GM20000 (cell line): ENCODE data around the gene CPNE4.

Experiments used
- DNase-seq: peaks from one replicate; pipeline ENCODE4 v3.0.0; 2012; ENCODE audit warnings: low spot score
- CTCF ChIP-seq: IDR thresholded peaks from 2 replicates; pipeline ENCODE4 v1.5.1; 2012; ENCODE audit warnings: mild to moderate bottlenecking, control low read depth; ENCODE audit errors: extremely low read depth, missing control alignments

The CPNE4 gene

GRCh38 chr3:131747466-131747865 is 287.3 kb downstream of the CPNE4 start:
- TF ChIP-seq CTCF: no peak
- no peak for DNase-seq

- no peak for DNase-seq
These were observed 290.0 kb downstream of the CPNE4 start for GRCh38 chr3:131744765-131745164.

GRCh38 chr3:131743126-131743525 is 291.7 kb downstream of the CPNE4 start:
- TF ChIP-seq CTCF: no peak
- no peak for DNase-seq

More at GRCh38 chr3:131744765-131745164, 290.0 kb downstream of the CPNE4 start:
- TF ChIP-seq CTCF: no peak

GRCh38 chr3:131739211-131739610 is 295.6 kb downstream of the CPNE4 start:
- DNase-seq: no peak
- TF ChIP-seq CTCF: no peak

GRCh38 chr3:131738095-131738494 is 296.7 kb downstream of the CPNE4 start:
- TF ChIP-seq CTCF: no peak
- no peak for DNase-seq

- no peak for TF ChIP-seq CTCF
- DNase-seq: no peak
These were observed 299.3 kb downstream of the CPNE4 start for GRCh38 chr3:131735544-131735943.

- TF ChIP-seq CTCF: no peak
- DNase-seq: no peak
These were observed 299.7 kb downstream of the CPNE4 start for GRCh38 chr3:131735116-131735515.
